T47D (cell line): ENCODE data around the gene TSR3.

Source experiments
- DNase-seq, 2 experiments: peaks; one replicate each; pipeline versions ENCODE4 v3.0.0 to v3.0.0-alpha.2; 2011 to 2012; ENCODE audit warnings: low read depth in 1 of 2, low spot score in 1 of 2
- JUND ChIP-seq: IDR thresholded peaks from 2 replicates; pipeline ENCODE4 v1.6.1; 2012; ENCODE audit warnings: low read depth
- in situ Hi-C: cut with HindIII; loops from 2 replicates; pipeline ENCODE4 v1.10.0; 2016; ENCODE audit warnings: low sequenced_read_pairs, low pct_unique_long_range_greater_than_20kb

Gene TSR3

DNA sequence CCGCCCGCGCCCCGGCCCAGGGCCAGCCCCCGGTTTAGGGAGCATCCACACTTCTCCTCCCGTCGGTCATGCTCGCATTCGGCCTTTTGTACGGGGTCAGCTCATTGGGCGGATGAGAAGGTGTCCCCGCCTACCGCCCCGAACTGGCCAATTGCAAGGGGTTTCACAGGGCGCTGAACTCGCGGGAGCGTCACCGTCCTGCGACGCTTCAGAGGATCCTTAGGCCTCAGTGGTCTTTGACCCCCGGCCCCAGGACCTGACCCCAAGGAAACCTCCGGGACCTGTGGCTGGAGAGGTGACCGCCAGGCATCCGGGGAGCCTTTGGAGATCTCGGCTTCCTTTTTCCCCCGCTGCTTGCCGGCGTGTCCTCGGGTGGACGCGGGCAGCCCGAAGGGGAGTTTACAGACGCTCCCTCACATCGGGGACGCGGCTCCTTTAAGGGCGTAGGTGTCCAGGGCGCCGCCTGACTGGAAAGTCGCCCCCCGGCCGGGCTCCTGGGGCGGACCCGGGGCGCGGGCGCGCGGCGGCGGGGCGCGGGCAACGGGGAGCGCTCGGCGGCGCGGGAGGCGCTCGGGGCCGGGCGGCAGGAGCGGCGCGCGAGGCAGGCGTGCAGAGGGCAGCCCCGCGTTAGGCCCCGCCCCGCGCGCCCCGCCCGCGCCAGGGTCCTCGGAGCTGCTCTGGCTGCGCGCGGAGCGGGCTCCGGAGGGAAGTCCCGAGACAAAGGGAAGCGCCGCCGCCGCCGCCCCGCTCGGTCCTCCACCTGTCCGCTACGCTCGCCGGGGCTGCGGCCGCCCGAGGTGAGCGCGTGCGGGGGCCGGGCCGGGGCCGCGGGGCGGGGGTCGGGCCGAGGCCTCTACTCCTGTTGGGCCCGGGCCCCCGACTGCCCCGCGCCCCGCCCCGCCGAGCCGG lies 42.4 kb downstream of the TSR3 start, which contains the start of gene UBE2I:
UBE2I (plus strand) TSS at position 660 of the 909 bp plus-strand sequence. CDS start 4,395 bp downstream, outside the sequence.
- in situ Hi-C loops, result no loop called here
- TF ChIP-seq JUND, result no peak
- DNase-seq, result peak; percentile 87 to 99

- TF ChIP-seq JUND, result no peak
- peak in 1 of 2 experiments; percentile 84 for DNase-seq
- in situ Hi-C loops, result no loop called here
Measured at GRCh38 chr16:1308036-1308976, 43.4 kb downstream of the TSR3 start.

DNA sequence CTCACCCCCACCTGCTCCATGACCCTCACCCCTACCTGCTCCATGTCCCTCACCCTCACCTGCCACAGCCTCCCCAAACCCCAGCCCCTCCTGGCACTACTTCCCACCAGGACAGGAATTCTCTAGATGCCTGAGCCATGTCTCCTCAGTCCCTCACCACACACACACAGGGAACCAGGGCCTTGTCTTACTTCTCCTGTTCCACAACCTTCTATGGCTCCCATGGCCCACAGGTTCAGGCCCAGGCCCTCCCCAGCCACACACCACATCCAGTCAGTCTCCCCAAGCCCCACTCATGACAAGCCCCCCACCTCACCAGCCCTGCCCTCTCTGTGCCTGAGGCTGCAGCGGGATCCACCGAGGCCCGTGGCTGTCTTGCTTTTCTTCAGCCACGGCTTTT lies 45.3 kb downstream of the TSR3 start:
- TF ChIP-seq JUND, result no peak
- in situ Hi-C loops, result no loop called here
- DNase-seq, result no peak

DNA sequence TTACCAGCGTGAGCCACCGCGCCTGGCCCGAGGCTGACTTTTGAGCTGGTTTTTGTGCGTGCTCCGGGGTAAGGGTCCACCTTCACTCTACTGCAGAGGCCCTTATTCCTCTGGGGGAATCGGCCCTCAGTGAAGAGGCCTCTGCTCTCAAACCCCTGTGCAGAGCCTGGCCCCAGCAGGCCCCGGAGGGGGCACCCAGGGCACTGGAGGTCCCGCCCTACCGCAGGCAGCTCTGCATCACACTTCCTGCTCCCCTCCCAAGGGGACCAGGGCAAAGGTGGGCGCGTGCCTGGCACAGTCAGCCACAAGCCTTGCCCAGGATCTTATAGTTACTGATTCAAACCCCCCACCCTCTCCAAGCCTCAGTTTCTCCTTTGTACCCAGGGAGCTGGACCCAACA lies 45.9 kb downstream of the TSR3 start:
- in situ Hi-C loops, result no loop called here
- DNase-seq, result no peak
- no peak for TF ChIP-seq JUND

GRCh38 chr16:1301562-1301961 lies 50.1 kb downstream of the TSR3 start:
- no peak for DNase-seq
- in situ Hi-C loops, result no loop called here
- no peak for TF ChIP-seq JUND

DNA sequence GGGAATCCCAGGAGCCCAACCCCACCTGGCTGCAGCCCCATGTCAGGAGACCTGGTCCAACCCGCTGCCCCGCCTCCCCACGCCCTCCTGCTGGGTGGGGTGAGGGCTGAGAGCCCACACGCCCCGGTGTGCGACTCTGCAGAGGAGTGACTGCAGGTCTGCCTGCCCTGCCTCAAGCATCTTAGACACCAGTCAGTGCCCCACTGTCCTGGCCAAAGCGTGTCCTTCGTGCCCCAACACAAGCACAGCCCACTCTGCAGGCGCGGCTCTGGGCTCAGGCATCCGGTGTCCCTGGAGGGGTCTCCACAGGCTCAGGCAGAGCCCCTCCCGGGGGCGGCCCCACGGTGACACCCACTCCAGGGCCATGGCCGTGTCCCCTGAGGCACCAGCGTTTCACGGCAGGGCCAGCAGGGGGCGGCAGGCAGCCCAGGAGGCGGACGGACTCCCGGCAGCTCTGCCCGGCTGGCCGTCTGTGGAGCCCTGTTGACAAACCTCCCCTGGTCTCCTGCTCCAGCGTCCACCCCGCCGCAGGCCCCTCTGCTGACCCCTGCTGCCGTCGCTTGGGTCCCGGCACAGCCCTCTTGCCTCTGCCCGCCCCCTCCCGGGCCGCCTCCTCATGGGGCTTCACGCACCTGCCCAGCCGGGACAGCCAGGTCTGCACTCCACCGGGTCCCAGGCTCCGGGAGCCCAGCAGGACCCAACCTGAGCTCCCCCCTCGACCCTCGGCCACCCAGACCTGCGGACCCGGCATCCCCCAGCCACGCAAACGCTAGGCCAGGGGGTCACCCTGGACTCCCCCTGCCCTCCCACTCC lies 50.8 kb downstream of the TSR3 start:
- no peak for TF ChIP-seq JUND
- DNase-seq, result peak; percentile 69 to 82

DNA sequence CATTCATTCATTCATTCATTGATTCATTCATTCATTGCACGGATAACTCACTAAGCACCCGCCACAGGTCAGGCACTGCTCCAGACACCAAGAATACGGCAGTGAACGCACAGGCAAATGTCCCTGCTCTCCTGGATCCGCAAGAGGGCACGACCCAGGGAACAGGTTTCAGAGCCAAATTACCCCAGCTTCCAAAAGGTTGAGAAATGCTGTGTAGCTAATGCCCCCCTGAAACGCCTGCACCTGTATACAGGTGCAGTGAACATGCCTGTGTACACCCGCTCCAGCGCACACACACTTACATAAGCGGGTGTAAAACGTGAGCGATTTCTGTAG lies 51.8 kb downstream of the TSR3 start:
- TF ChIP-seq JUND, result no peak
- in situ Hi-C loops, result no loop called here
- peak in 1 of 2 experiments; percentile 24 for DNase-seq

More for the DNA sequence above, 50.8 kb downstream of the TSR3 start:
- in situ Hi-C loops, result no loop called here
